HEK293 (cell line): Measurements from ENCODE around the gene PRCC.
A peak's percentile ranks its signal among the peaks of the same experiment; 100 is the strongest.

Source experiments
- CTCF ChIA-PET: fragments of 350-600 bp; formaldehyde crosslinking; extraction: SDS; loops from one replicate; lab custom pipeline; 2021; ENCODE audit warnings: antibody characterized with exemption; lab: Yijun Ruan, JAX
- POLR2A ChIA-PET: fragments of 300-600 bp; formaldehyde crosslinking; extraction: SDS; loops from one replicate; lab custom pipeline; 2020; ENCODE audit warnings: antibody characterized with exemption, inconsistent platforms; lab: Yijun Ruan, JAX
- H3K27ac ChIP-seq: fragments of 200-500 bp; sonication (Bioruptor generic); 2 replicates; pipeline ENCODE4 v1.5.1; 2014; ENCODE audit warnings: low read depth, low read length, control low read depth, inconsistent platforms; ENCODE audit errors: extremely low read depth
- H3K36me3 ChIP-seq, 2 experiments: fragments of 200-500 bp in 1 of 2; sonication (Bioruptor generic) in 1 of 2; 1 replicate in 1 of 2; 2 replicates in 1 of 2; pipeline ENCODE4 v1.5.1; 2014 to 2017; ENCODE audit warnings: inconsistent platforms in 2 of 2, low read length in 2 of 2; ENCODE audit not compliant: control insufficient read depth in 2 of 2, insufficient read depth in 1 of 2
- H3K4me1 ChIP-seq: fragments of 200-500 bp; sonication (Bioruptor generic); 2 replicates; pipeline ENCODE4 v1.5.1; 2014; ENCODE audit warnings: mild to moderate bottlenecking, low read length, inconsistent platforms; ENCODE audit not compliant: control insufficient read depth, insufficient read depth
- H3K4me3 ChIP-seq: 2 replicates; pipeline ENCODE4 v1.5.1; 2011; ENCODE audit warnings: low read depth, mild to moderate bottlenecking, control low read depth, low read length, moderate library complexity
- H3K9me3 ChIP-seq: fragments of 200-500 bp; sonication (Bioruptor generic); 2 replicates; pipeline ENCODE4 v1.5.1; 2014; ENCODE audit warnings: low read depth, low read length, inconsistent platforms; ENCODE audit not compliant: control insufficient read depth, insufficient read depth
- BCL11B ChIP-seq: fragments of 450-650 bp; formaldehyde crosslinking; IDR thresholded peaks from 2 replicates; pipeline ENCODE4 v1.5.1; 2016; ENCODE audit warnings: low read depth, missing biosample characterization, missing genetic modification characterization
- CTCF ChIP-seq: fragments of 450-650 bp; formaldehyde crosslinking; IDR thresholded peaks from 2 replicates; pipeline ENCODE4 v1.5.1; 2016; ENCODE audit warnings: missing biosample characterization, missing genetic modification characterization
- EGR2 ChIP-seq: fragments of 450-650 bp; formaldehyde crosslinking; IDR thresholded peaks from 2 replicates; pipeline ENCODE4 v1.5.1; 2016; ENCODE audit warnings: low read depth, missing biosample characterization, missing genetic modification characterization
- GLIS1 ChIP-seq: fragments of 450-650 bp; formaldehyde crosslinking; IDR thresholded peaks from 2 replicates; pipeline ENCODE4 v1.5.1; 2016; ENCODE audit warnings: missing biosample characterization, missing genetic modification characterization
- KLF10 ChIP-seq: fragments of 450-650 bp; IDR thresholded peaks from 2 replicates; pipeline ENCODE4 v1.5.1; 2018; ENCODE audit warnings: missing biosample characterization, mild to moderate bottlenecking, missing genetic modification characterization
- KLF8 ChIP-seq: fragments of 450-650 bp; formaldehyde crosslinking; IDR thresholded peaks from 2 replicates; pipeline ENCODE4 v1.5.1; 2016; ENCODE audit warnings: missing biosample characterization, missing genetic modification characterization
- SP2 ChIP-seq: fragments of 450-650 bp; formaldehyde crosslinking; IDR thresholded peaks from 2 replicates; pipeline ENCODE4 v1.5.1; 2016; ENCODE audit warnings: missing biosample characterization, missing genetic modification characterization
- ZBTB17 ChIP-seq: fragments of 450-650 bp; formaldehyde crosslinking; IDR thresholded peaks from 2 replicates; pipeline ENCODE4 v1.5.1; 2016; ENCODE audit warnings: missing biosample characterization, missing genetic modification characterization
- ZBTB21 ChIP-seq: fragments of 450-650 bp; formaldehyde crosslinking; IDR thresholded peaks from 2 replicates; pipeline ENCODE4 v1.5.1; 2017; ENCODE audit warnings: missing biosample characterization, missing genetic modification characterization
- ZBTB8A ChIP-seq: fragments of 450-650 bp; formaldehyde crosslinking; IDR thresholded peaks from 2 replicates; pipeline ENCODE4 v1.5.1; 2016; ENCODE audit warnings: missing biosample characterization, missing genetic modification characterization
- ZFHX2 ChIP-seq: fragments of 450-650 bp; formaldehyde crosslinking; conservative IDR thresholded peaks from 2 replicates; pipeline ENCODE4 v1.5.1; 2016; ENCODE audit warnings: missing biosample characterization, missing genetic modification characterization
- ZFP37 ChIP-seq: fragments of 450-650 bp; formaldehyde crosslinking; IDR thresholded peaks from 2 replicates; pipeline ENCODE4 v1.5.1; 2016; ENCODE audit warnings: missing biosample characterization, missing genetic modification characterization
- ZNF214 ChIP-seq: fragments of 450-650 bp; formaldehyde crosslinking; IDR thresholded peaks from 2 replicates; pipeline ENCODE4 v1.5.1; 2017; ENCODE audit warnings: missing biosample characterization, mild to moderate bottlenecking, missing genetic modification characterization, borderline replicate concordance
- ZNF239 ChIP-seq: fragments of 450-650 bp; formaldehyde crosslinking; IDR thresholded peaks from 2 replicates; pipeline ENCODE4 v1.5.1; 2016; ENCODE audit warnings: missing biosample characterization, missing genetic modification characterization
- ZNF248 ChIP-seq: fragments of 450-650 bp; formaldehyde crosslinking; IDR thresholded peaks from 2 replicates; pipeline ENCODE4 v1.5.1; 2017; ENCODE audit warnings: missing biosample characterization, missing genetic modification characterization
- ZNF324 ChIP-seq: fragments of 450-650 bp; formaldehyde crosslinking; IDR thresholded peaks from 2 replicates; pipeline ENCODE4 v1.5.1; 2016; ENCODE audit warnings: missing biosample characterization, missing genetic modification characterization
- ZNF366 ChIP-seq: fragments of 450-650 bp; formaldehyde crosslinking; conservative IDR thresholded peaks from 2 replicates; pipeline ENCODE4 v1.5.1; 2016; ENCODE audit warnings: missing biosample characterization, missing genetic modification characterization
- ZNF521 ChIP-seq: fragments of 450-650 bp; formaldehyde crosslinking; IDR thresholded peaks from 2 replicates; pipeline ENCODE4 v1.5.1; 2017; ENCODE audit warnings: missing biosample characterization, mild to moderate bottlenecking, missing genetic modification characterization
- ZNF585B ChIP-seq: fragments of 450-650 bp; formaldehyde crosslinking; IDR thresholded peaks from 2 replicates; pipeline ENCODE4 v1.5.1; 2016; ENCODE audit warnings: missing biosample characterization, missing genetic modification characterization
- ZNF596 ChIP-seq: fragments of 450-650 bp; IDR thresholded peaks from 2 replicates; pipeline ENCODE4 v1.5.0; 2018; ENCODE audit warnings: missing biosample characterization, mild to moderate bottlenecking, missing genetic modification characterization, moderate library complexity
- ZNF600 ChIP-seq: fragments of 450-650 bp; formaldehyde crosslinking; IDR thresholded peaks from 2 replicates; pipeline ENCODE4 v1.5.1; 2016; ENCODE audit warnings: missing biosample characterization, missing genetic modification characterization
- ZNF629 ChIP-seq: fragments of 450-650 bp; formaldehyde crosslinking; IDR thresholded peaks from 2 replicates; pipeline ENCODE4 v1.5.1; 2017; ENCODE audit warnings: missing biosample characterization, missing genetic modification characterization
- TF ChIP-seq, protein P1 (sequence below): fragments of 450-650 bp; formaldehyde crosslinking; IDR thresholded peaks from 2 replicates; pipeline ENCODE4 v1.5.0; 2017; ENCODE audit warnings: missing biosample characterization, missing genetic modification characterization, borderline replicate concordance
- TF ChIP-seq, protein P2 (sequence below): fragments of 450-650 bp; formaldehyde crosslinking; IDR thresholded peaks from 2 replicates; pipeline ENCODE4 v1.5.1; 2016; ENCODE audit warnings: missing biosample characterization, missing genetic modification characterization, borderline replicate concordance
- TF ChIP-seq, protein P3 (sequence below): fragments of 450-650 bp; formaldehyde crosslinking; IDR thresholded peaks from 2 replicates; pipeline ENCODE4 v1.5.1; 2016; ENCODE audit warnings: missing biosample characterization, missing genetic modification characterization
- TF ChIP-seq, protein P4 (sequence below): fragments of 450-650 bp; formaldehyde crosslinking; IDR thresholded peaks from 2 replicates; pipeline ENCODE4 v1.5.1; 2016; ENCODE audit warnings: missing biosample characterization, missing genetic modification characterization

PRCC gene

DNA sequence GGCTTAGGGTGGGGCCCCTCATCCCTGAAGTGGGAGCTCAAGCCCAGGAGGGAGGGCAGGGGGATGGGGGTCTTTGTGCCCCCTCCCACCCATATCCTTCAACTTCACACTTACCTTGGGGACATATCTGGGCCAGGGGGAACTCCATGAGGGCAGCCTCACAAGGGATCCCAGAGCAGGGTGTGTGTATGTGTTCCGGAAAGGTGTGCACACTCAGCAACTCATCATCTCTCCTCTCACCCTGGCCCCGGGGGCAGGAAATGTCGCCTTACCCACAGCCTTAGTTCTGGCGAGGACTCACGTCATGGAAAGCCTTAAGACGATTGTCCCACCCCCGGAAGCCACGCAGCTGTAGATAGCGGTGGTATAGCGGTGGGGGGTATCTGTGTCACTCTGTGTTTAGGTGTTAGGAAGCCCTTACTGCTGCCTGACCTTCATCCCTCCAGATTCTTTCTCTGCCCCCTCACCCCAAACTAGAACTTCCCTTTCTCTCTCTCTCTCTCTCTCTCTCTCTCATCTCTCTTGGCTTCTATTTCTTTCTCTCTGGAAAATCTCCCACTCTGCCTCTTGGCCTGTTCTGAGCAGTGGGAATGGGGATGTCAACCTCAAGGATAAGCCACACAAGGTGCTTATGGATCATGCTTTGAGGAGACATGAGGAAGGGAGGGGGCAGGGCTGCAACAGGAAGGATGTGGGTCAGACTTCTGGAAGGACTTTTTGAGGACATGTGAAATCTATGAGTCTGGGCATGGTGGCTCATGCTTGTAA lies 49.4 kb downstream of the PRCC start, which contains the start of gene SH2D2A:
TSS of gene SH2D2A (minus strand) at position 288 of the 768 bp plus-strand sequence. CDS start at position 148, 140 bp downstream.
- H3K27ac ChIP-seq: no peak within 1 kb of the TSS
- CTCF ChIA-PET: interaction anchor here (1.0 to 1.5 kb wide), 3 partner anchors 22 to 44 kb away, joined by 3 to 9 read pairs (median 4); partner anchors contain the start of gene NTRK1
- peak; percentile 92 for TF ChIP-seq ZNF629 (tag by site-specific recombination)
- TF ChIP-seq EGR2 (tag by site-specific recombination): peak; percentile 41; the same call in 1 of the 2 replicates
- TF ChIP-seq ZFHX2 (tag by site-specific recombination): peak; percentile 29; the same call in 1 of the 2 replicates
- peak; percentile 79 for TF ChIP-seq ZNF600 (tag by site-specific recombination)
- TF ChIP-seq CTCF (tag by site-specific recombination): no peak
- 0 out of 2 replicates have a peak, but pooled peaks have one; percentile 29 for TF ChIP-seq ZBTB17 (tag by site-specific recombination)
- TF ChIP-seq ZBTB8A (tag by site-specific recombination): no peak
- no peak for TF ChIP-seq ZNF324 (tag by site-specific recombination)
- TF ChIP-seq ZNF214 (tag by site-specific recombination): no peak
- TF ChIP-seq, protein P1, sequence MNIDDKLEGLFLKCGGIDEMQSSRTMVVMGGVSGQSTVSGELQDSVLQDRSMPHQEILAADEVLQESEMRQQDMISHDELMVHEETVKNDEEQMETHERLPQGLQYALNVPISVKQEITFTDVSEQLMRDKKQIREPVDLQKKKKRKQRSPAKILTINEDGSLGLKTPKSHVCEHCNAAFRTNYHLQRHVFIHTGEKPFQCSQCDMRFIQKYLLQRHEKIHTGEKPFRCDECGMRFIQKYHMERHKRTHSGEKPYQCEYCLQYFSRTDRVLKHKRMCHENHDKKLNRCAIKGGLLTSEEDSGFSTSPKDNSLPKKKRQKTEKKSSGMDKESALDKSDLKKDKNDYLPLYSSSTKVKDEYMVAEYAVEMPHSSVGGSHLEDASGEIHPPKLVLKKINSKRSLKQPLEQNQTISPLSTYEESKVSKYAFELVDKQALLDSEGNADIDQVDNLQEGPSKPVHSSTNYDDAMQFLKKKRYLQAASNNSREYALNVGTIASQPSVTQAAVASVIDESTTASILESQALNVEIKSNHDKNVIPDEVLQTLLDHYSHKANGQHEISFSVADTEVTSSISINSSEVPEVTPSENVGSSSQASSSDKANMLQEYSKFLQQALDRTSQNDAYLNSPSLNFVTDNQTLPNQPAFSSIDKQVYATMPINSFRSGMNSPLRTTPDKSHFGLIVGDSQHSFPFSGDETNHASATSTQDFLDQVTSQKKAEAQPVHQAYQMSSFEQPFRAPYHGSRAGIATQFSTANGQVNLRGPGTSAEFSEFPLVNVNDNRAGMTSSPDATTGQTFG (tag by site-specific recombination): no peak
- TF ChIP-seq ZNF248: no peak
- TF ChIP-seq ZNF366 (tag by site-specific recombination): peak; percentile 54
- no peak for TF ChIP-seq ZFP37
- peak; percentile 84 for TF ChIP-seq ZNF596 (tag by site-specific recombination)
- no peak for TF ChIP-seq ZNF239 (tag by site-specific recombination)
- no peak for TF ChIP-seq ZNF521 (tag by site-specific recombination)
- TF ChIP-seq, protein P2, sequence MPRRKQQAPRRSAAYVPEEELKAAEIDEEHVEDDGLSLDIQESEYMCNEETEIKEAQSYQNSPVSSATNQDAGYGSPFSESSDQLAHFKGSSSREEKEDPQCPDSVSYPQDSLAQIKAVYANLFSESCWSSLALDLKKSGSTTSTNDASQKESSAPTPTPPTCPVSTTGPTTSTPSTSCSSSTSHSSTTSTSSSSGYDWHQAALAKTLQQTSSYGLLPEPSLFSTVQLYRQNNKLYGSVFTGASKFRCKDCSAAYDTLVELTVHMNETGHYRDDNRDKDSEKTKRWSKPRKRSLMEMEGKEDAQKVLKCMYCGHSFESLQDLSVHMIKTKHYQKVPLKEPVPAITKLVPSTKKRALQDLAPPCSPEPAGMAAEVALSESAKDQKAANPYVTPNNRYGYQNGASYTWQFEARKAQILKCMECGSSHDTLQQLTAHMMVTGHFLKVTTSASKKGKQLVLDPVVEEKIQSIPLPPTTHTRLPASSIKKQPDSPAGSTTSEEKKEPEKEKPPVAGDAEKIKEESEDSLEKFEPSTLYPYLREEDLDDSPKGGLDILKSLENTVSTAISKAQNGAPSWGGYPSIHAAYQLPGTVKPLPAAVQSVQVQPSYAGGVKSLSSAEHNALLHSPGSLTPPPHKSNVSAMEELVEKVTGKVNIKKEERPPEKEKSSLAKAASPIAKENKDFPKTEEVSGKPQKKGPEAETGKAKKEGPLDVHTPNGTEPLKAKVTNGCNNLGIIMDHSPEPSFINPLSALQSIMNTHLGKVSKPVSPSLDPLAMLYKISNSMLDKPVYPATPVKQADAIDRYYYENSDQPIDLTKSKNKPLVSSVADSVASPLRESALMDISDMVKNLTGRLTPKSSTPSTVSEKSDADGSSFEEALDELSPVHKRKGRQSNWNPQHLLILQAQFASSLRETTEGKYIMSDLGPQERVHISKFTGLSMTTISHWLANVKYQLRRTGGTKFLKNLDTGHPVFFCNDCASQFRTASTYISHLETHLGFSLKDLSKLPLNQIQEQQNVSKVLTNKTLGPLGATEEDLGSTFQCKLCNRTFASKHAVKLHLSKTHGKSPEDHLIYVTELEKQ (tag by site-specific recombination): no peak
- TF ChIP-seq SP2: peak; percentile 26; the same call in 1 of the 2 replicates
- peak; percentile 76 for TF ChIP-seq GLIS1 (tag by site-specific recombination)
- TF ChIP-seq KLF8 (tag by site-specific recombination): no peak
- TF ChIP-seq BCL11B (tag by site-specific recombination): no peak
- TF ChIP-seq ZNF585B (tag by site-specific recombination): no peak
- TF ChIP-seq ZBTB21 (tag by site-specific recombination): peak; percentile 81
- TF ChIP-seq, protein P3, sequence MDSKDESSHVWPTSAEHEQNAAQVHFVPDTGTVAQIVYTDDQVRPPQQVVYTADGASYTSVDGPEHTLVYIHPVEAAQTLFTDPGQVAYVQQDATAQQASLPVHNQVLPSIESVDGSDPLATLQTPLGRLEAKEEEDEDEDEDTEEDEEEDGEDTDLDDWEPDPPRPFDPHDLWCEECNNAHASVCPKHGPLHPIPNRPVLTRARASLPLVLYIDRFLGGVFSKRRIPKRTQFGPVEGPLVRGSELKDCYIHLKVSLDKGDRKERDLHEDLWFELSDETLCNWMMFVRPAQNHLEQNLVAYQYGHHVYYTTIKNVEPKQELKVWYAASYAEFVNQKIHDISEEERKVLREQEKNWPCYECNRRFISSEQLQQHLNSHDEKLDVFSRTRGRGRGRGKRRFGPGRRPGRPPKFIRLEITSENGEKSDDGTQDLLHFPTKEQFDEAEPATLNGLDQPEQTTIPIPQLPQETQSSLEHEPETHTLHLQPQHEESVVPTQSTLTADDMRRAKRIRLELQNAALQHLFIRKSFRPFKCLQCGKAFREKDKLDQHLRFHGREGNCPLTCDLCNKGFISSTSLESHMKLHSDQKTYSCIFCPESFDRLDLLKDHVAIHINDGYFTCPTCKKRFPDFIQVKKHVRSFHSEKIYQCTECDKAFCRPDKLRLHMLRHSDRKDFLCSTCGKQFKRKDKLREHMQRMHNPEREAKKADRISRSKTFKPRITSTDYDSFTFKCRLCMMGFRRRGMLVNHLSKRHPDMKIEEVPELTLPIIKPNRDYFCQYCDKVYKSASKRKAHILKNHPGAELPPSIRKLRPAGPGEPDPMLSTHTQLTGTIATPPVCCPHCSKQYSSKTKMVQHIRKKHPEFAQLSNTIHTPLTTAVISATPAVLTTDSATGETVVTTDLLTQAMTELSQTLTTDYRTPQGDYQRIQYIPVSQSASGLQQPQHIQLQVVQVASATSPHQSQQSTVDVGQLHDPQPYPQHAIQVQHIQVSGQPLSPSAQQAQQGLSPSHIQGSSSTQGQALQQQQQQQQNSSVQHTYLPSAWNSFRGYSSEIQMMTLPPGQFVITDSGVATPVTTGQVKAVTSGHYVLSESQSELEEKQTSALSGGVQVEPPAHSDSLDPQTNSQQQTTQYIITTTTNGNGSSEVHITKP (tag by site-specific recombination): no peak
- TF ChIP-seq KLF10: no peak
- TF ChIP-seq, protein P4, sequence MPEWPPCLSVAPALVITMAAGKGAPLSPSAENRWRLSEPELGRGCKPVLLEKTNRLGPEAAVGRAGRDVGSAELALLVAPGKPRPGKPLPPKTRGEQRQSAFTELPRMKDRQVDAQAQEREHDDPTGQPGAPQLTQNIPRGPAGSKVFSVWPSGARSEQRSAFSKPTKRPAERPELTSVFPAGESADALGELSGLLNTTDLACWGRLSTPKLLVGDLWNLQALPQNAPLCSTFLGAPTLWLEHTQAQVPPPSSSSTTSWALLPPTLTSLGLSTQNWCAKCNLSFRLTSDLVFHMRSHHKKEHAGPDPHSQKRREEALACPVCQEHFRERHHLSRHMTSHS (tag by site-specific recombination): no peak

More for the DNA sequence above, 49.4 kb downstream of the PRCC start, which contains the start of gene SH2D2A:
- no peaks in the 10 kb centered on the region for H3K4me1 ChIP-seq
- no peak within 1 kb of the TSS for H3K4me3 ChIP-seq
- H3K36me3 ChIP-seq: no peaks in the 10 kb centered on the region
- no peaks in the 10 kb centered on the region for H3K9me3 ChIP-seq
- POLR2A ChIA-PET: no interaction called here
